HG03066 (cell line): ENCODE measurements around the gene KRT4.
"Not testable (repeated sequence)": the region's sequence is repeated elsewhere in the genome, so short reads cannot be mapped to it uniquely, and the experiment has no call there.

Experiments used
- ATAC-seq: cut with Tn5 transposase; IDR thresholded peaks from one replicate; pipeline ENCODE4 v1.9.1; 2021; ENCODE audit warnings: low read depth; ENCODE audit not compliant: unreplicated experiment

Gene KRT4

GRCh38 chr12:52813885-52814709, at the start of gene KRT4:
KRT4 (minus strand) TSS chr12:52814116; CDS start chr12:52814058, 58 bp downstream.
- ATAC-seq, result no peak

DNA sequence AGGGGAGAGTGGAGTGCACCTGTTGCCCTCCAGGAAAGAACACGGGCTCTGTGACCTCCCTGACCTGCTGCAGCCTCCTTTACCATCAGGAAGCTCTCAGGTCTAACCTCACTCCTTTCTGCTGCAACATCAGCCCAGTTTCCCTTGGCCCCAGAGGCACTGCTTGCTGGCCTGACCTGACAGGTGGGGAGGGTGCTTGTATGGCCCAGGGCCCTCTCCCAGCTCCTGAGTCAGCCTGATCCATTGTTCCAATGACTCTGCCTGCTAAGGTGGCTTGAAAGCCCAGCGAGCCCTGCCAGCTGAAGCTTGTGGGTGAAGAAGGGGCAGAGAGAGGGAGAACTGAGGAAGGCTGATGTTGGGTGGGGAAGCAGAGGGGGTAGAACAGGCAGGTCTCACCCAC, 48.1 kb upstream of the KRT4 start:
- ATAC-seq, result no peak

DNA sequence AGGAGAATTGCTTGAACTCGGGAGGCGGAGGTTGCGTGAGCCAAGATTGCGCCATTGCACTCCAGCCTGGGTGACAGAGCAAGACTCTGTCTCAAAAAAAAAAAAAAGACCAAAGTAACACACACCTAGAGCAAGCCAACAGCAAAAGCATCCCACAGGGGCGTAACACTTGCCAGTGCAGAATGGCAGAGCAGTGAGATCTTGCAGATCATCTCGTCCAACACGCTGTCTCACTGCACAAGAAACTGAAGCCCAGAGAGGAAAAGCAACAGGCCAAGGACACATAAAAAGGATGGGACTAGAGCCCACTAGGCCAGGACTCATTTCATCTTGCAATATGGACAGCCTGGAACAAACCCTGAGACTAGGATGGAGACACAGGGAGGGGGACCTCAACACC, 47.6 kb upstream of the KRT4 start:
- ATAC-seq, result no peak

DNA sequence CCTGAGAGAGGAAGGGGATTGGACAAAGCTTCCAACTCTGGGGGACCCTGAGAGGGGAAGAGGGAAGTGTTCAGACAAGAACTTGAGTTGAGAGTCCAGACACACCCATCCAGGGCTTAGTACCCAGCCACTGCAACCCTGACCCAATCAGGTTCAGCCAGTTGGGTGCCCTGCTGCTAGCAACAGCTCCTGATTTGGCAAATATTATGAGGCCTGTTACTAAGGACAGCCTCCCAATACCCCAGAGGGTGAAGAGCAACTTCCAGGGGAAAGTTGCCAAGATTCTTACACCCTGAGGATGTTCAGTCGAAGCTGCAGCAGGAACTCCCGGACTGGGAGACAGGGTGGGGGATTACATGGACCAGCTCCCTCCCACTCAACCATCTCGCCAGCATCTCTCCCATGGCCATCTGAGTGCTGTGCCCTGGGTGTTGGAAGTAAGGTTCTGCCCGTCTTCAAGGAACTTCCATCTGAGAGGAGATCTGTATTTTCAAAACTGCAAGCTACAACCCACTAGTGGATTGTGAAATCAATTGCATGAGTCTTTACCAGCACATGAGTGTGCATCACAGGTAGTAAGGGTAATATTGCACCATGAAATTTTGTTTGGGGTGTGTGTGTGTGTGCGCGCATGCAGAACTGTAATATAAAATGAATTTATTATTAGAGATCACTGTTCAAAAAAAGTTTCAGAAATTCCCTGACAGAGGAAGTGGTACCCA, 46.3 kb upstream of the KRT4 start:
- ATAC-seq, result no peak

GRCh38 chr12:52857500-52857899, 43.6 kb upstream of the KRT4 start:
- no peak for ATAC-seq

DNA sequence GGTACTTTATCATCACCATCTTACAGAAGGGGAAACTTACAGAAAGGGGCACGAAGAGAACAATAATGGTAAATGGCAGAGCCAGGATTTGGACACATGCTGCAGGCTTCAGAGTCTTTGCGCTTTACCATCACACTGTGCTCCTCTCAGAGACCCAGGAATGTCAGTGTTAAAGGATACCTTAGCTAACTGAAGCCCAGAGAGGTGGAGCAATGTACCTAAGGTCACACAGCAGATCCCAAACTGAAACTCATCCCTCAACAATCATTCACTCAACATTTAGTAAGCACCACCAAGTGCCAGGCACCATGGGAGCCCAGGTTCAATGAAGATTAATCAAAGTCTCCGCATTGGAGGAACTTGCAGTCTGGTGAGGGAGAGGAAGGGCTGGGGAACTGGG, 42.9 kb upstream of the KRT4 start:
- no peak for ATAC-seq

- ATAC-seq, result not testable (repeated sequence)
Measured at GRCh38 chr12:52856077-52856476, 42.2 kb upstream of the KRT4 start.

- no peak for ATAC-seq
Measured at GRCh38 chr12:52851787-52852186, 37.9 kb upstream of the KRT4 start.

- no peak for ATAC-seq
Measured at GRCh38 chr12:52850681-52851080, 36.8 kb upstream of the KRT4 start.

GRCh38 chr12:52849511-52849910, 35.6 kb upstream of the KRT4 start:
- no peak for ATAC-seq

- no peak for ATAC-seq
Measured at GRCh38 chr12:52848661-52849255, 34.8 kb upstream of the KRT4 start, which contains the start of gene KRT78. KRT78 (minus strand) TSS chr12:52848994; CDS start chr12:52848930, 64 bp downstream.

- no peak for ATAC-seq
Measured at GRCh38 chr12:52847335-52848102, 33.6 kb upstream of the KRT4 start.

- no peak for ATAC-seq
Measured at GRCh38 chr12:52846356-52846970, 32.5 kb upstream of the KRT4 start.

- ATAC-seq, result no peak
Measured at GRCh38 chr12:52845946-52846345, 32.0 kb upstream of the KRT4 start.

DNA sequence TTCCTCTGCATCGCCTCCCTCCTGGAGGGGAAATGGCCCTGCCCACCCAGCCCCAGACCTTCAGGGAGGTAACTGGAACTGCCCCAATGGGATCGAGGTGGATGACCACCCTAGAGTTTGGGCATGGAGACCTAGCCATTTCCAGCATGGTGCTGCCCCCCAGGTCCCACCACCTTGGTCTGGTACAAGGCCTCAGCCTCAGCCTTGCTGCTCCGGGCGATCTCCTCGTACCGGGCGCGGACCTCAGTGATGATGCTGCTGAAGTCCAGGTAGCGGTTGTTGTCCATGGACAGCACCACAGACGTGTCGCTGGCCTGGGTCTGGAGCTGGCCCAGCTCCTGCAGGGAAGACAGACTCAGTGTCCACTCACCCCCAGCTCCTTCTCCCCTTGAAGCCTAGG, 30.5 kb upstream of the KRT4 start:
- ATAC-seq, result no peak

DNA sequence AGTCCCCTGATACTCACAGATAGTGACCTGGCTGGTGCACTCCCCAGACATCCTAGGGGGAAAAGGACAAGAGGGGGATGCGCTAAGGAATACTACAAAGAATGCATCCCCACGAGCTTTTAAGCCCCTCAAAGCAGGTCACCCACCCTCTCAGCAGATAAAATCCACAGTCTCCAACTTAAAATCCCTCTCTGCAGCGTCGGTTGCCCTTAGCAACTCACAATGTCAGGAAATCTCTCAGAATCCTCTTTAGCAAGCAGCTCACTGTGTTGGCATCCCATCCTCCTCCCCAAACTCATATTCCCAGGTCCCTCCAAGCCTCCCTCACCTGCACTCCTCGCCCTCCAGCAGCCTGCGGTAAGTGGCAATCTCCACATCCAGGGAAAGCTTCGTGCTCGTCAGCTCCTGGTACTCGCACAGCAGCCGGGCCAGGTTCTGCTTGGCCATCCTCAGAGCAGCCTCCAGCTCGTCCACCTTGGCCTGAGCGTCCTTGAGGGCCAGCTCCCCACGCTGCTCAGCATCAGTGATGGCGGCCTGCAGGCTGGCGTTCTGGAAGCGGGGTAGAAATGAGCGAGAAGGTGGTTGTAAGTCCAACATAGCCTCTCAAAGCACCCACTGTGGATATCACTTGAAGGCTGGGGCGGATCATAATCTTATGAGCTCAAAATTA, 25.7 kb upstream of the KRT4 start:
- no peak for ATAC-seq

- no peak for ATAC-seq
Measured at GRCh38 chr12:52838609-52839435, 24.9 kb upstream of the KRT4 start.

DNA sequence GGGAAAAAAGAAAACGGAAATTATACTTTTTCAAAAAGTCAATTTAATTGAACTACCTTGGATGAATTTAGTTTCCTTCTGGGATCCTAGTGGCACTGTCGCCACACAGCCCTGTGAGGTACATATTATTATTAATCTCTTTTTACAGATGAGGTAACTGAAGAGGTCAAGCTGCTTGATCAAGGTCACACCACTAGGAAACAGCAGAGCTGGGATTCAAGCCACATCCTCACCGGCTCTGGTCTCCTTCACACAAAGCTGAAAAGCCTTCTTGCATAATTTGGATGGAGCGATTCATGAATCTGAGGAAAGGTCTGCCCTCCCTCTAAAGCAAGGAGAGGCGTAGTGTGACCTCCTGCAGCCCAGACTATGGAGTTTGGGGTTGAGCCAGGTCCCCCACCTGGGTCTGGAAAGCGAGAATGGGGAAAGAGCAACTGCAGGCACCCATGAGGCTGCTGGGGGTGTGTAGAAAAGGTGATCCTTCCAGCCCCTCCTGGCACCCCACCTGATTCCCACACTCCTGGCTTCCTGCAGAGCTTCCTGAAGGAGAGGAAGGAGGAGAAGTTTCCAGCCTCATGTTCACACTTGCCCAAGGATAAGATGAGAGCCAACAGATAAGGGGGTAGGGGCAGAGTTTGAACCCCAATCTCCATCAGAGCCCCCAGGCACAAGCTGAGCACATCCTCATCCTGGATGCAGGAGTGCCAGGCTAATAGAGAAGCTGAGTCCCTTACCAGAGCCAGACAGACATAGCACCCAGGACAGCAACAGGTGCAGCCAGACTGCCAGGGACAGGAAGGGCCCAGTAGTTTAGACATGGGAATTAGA, 24.1 kb upstream of the KRT4 start:
- ATAC-seq, result no peak
